GM10248 (cell line): Measurements from ENCODE around the gene TRAF3.
"Not testable (repeated sequence)": the region's sequence is repeated elsewhere in the genome, so short reads cannot be mapped to it uniquely, and the experiment has no call there.

Source experiments
- CTCF ChIA-PET: fragments of 300-600 bp; sonication (Branson Sonifier 250); formaldehyde crosslinking; extraction: SDS; loops from one replicate; lab custom pipeline; 2021; ENCODE audit warnings: antibody characterized with exemption; lab: Yijun Ruan, JAX
- POLR2A ChIA-PET: fragments of 350-650 bp; sonication (Branson Sonifier 250); formaldehyde crosslinking; extraction: SDS; loops from one replicate; lab custom pipeline; 2020; ENCODE audit warnings: antibody characterized with exemption; lab: Yijun Ruan, JAX
- DNase-seq: peaks from one replicate; pipeline ENCODE4 v3.0.0; 2012; ENCODE audit errors: extremely low spot score
- CTCF ChIP-seq: IDR thresholded peaks from 2 replicates; pipeline ENCODE4 v1.5.1; 2012; ENCODE audit warnings: mild to moderate bottlenecking, low read depth; ENCODE audit errors: extremely low read depth, missing control alignments, control extremely low read depth

TRAF3 gene

GRCh38 chr14:102859911-102860310 is 82.7 kb downstream of the TRAF3 start:
- DNase-seq = no peak
- ChIA-PET POLR2A (no interaction called here), CTCF (interaction anchor here (1.7 kb wide), 1 partner anchor 166 kb away, joined by 6 read pairs; no protein-coding TSS in a partner anchor)
- no peak for TF ChIP-seq CTCF

- no peak for DNase-seq
- ChIA-PET POLR2A (no interaction called here), CTCF (no interaction called here)
- no peak for TF ChIP-seq CTCF
Observed at GRCh38 chr14:102862154-102862773, 85.0 kb downstream of the TRAF3 start.

GRCh38 chr14:102863381-102863780 is 86.1 kb downstream of the TRAF3 start:
- ChIA-PET POLR2A (no interaction called here), CTCF (no interaction called here)
- no peak for TF ChIP-seq CTCF
- DNase-seq = no peak

- DNase-seq, POLR2A ChIA-PET, CTCF ChIA-PET: not testable (repeated sequence)
Observed at GRCh38 chr14:102865916-102866315, 88.7 kb downstream of the TRAF3 start.

GRCh38 chr14:102866982-102867761 is 89.9 kb downstream of the TRAF3 start:
- no peak for TF ChIP-seq CTCF
- POLR2A ChIA-PET = no interaction called here
- CTCF ChIA-PET = interaction anchor here (1.2 to 2.1 kb wide), 4 partner anchors 10 to 172 kb away, joined by 4 to 8 read pairs (median 5); no protein-coding TSS in a partner anchor
- no peak for DNase-seq

- ChIA-PET POLR2A (no interaction called here), CTCF (interaction anchor here (1.0 to 2.1 kb wide), 5 partner anchors 9 to 173 kb away, joined by 3 to 8 read pairs (median 5); no protein-coding TSS in a partner anchor)
- TF ChIP-seq CTCF = no peak
- no peak for DNase-seq
Observed at GRCh38 chr14:102867826-102868580, 90.8 kb downstream of the TRAF3 start.
